ENCODE data around the gene ALKBH4.

ALKBH4 gene

DNA sequence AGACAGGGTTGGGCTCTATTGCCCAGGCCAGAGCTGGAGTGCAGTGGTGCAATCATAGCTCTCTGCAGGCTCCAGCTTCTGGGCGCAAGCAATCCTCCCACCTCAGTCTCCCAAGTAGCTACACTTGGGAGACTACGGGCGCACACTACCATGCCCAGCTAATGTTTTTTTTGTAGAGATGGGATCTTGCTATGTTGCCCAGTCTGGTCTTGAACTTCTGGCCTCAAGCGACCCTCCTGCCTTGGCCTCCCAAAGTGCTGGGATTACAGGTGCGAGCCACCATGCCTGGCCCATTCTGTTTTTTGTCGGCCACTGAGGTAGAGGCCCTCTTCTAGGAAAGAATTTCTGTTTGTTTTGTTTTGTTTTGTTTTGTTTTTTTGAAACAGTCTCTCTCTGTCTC lies 12.2 kb downstream of the ALKBH4 start:
- no peak for DNase-seq

DNA sequence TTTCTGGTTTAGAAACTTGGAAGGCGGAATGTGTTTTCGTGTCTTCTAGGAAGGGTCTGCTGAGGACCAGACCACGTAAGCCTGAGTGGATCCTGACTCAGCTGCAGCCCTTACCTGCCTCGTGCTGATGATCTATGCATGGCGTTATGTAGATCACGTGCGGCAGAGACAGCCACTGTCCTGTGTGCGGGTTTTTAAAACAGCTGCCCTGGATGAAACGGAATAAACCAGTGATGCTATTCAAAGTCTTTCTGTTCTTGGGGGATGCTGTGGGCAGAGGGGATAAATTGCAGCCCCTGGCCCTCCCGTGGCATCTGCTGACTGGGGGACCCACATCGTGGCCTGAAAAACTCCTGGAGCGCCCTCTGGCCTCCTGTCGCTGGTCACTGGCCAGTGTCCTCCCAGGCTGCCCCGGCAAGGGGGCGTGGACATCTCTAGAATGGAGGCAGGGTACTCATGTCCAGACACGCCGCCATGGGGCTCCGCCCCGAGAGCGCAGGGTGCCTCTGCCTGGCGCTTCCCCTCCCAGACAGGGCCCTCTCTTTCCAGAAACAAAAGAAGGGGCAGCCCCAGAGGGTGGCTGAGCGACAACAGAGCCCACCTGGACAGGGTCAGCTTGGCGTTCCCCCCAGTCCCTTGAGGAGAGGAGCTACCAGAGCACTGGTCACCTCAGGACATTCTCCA lies 13.2 kb downstream of the ALKBH4 start:
- no peak for DNase-seq

DNA sequence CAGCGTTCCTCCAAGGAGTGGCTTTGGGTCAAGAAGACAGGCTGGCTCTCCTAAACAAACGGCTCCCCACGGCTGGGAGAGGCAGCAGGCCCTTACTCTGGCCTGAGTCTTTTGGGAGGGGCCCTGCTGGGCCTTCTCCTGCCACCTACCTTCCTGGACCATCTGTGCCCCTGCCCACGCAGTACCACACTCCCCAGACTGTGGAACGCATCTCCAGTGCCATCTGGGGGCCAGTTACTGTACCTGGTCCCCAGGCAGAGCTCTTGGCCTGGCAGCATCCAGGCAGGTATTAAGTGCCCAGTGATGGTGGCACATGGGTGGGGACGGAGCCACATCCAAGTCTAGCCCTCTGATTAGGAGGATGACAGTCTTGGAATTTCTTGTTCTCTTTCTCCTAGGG lies 14.4 kb downstream of the ALKBH4 start:
- peak; percentile 47 to 69 for DNase-seq

DNA sequence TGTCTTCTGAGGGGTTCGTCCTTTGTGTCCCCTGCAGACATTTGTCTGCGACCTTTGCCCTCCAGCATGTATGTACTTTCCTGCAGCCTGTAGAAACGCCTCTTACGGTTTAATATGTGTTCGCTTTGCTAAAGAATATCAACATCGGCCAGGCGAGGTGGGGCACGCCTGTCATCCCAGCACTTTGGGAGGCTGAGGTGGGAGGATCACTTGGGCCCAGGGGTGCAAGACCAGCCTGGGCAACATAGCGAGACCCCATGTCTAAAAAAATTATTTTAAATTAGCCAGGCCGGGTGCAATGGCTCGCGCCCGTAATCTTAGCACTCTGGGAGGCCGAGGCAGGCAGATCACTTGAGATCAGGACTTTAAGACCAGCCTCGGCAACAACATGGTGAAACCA lies 15.5 kb downstream of the ALKBH4 start:
- no peak for DNase-seq

DNA sequence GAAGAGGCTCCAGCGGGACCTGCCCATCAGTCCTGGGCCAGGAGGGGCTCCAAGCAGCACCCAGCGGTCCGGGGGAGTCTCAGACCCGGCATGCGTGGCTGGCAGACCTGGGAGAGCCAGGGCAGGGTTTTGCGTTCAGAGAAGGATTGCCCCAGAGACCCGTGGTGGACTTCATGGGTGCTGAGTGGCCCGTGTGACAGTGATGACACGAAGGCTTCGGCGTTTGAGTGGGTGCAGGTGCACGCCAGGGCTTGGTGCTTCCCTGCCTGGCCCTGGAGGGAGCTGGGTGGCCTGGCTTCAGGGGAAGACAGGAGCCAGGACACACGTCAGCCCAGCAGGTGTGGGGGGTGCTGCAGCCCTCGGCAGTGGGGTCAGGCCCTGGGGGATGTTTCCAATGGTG lies 17.4 kb downstream of the ALKBH4 start:
- no peak for DNase-seq

DNA sequence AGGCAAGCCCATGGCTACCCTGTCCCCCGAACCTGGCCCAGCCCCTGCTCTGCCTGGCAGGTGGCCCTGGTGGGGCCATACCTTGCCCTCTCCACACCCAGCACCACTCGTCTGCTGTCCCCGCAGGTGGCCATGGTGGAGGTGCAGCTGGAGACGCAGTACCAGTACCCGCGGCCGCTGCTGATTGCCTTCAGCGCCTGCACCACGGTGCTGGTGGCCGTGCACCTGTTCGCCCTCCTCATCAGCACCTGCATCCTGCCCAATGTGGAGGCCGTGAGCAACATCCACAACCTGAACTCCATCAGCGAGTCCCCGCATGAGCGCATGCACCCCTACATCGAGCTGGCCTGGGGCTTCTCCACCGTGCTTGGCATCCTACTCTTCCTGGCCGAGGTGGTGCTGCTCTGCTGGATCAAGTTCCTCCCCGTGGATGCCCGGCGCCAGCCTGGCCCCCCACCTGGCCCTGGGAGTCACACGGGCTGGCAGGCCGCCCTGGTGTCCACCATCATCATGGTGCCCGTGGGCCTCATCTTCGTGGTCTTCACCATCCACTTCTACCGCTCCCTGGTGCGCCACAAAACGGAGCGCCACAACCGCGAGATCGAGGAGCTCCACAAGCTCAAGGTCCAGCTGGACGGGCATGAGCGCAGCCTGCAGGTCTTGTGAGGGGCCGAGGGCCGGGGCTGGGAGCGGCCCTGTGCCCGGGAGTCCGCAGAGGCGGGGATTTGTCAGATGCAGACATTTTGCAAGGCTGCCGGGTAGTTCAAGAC lies 18.1 kb downstream of the ALKBH4 start:
- no peak for DNase-seq

DNA sequence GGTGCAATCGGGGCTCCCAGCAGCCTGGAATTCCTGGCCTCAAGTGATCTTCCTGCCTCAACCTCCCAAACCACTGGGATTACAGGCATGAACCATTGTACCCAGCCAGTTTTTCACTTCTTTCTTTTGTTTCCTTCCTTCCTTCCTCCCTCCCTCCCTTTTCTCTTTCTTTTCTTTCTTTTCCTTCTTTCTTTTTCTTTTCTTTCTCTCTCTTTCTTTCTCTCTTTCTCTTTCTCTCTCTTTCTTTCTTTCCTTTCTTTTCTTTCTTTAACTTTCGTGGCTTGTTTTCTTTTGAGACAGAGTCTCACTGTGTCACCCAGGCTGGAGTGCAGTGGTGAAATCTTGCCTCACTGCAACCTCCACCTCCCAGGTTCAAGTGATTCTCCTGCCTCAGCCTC lies 19.0 kb downstream of the ALKBH4 start:
- DNase-seq: no peak

DNA sequence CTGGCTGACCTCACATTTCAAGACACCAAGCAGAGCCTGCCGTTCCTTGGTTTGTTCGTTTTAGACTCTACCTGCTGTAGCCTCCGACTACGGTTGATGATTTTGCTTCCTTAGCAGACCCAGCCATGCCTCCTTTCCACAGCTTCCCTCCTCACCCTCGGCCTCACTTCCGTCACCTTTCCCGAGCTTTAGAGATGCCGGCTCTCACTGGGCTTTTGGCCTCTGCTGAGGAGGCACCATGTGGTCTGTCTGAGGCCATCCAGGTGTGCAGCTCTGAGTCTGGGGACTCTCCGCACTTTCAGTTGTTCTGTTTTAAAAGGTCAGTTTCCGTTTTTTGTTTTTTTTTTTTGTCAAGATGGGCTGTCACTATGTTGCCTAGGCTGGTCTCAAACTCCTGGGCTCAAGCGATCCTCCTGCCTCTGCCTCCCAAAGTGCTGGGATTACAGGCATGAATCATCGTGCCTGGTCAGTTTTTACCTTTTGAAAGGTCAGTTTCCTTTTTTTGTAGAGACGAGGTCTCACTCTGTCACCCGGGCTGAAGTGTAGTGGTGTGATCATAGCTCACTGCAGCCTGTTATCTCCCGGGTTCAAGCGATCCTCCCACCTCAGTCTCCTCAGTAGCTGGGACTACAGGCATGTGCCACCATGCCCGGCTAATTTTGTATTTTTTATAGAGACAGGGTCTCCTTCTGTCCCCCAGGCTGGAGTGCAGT lies 19.5 kb downstream of the ALKBH4 start:
- DNase-seq: no peak

DNA sequence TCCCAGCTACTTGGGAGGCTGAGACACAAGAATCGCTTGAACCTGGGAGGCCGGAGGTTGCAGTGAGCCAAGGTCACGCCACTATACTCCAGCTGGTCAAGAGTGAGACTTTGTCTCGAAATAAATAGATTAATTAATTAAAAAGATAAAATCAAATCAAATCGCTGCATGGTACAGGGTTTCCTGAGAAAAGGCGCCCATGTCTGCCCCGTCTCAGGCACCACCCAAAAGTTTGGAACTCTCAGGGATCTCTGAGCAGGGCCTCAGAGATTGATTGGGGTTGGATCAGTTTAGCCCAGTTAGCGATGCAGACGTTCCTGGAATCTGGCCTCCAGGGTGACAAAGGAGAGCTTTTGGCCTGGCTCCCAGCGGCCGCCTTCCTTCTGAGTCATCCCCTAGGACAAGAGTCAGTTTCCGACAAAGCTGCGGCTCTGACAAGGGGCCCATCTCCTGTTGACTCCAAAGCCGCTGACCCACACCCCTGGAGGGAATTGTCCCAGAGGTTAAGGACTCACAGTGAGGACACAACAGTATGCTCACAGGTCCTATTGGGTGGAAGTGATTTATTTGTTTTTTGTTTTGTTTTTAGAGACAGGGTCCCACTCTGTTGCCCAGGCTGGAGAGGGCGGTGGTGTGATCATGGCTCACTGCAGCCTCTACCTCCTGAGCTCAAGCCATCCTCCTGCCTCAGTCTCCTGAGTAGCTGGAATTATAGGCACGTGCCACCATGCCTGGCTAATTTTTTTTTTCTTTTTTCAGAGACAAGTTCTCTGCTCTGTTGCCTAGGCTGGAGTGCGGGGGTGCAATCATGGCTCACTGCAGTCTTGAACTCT lies 24.5 kb downstream of the ALKBH4 start:
- no peak for DNase-seq

DNA sequence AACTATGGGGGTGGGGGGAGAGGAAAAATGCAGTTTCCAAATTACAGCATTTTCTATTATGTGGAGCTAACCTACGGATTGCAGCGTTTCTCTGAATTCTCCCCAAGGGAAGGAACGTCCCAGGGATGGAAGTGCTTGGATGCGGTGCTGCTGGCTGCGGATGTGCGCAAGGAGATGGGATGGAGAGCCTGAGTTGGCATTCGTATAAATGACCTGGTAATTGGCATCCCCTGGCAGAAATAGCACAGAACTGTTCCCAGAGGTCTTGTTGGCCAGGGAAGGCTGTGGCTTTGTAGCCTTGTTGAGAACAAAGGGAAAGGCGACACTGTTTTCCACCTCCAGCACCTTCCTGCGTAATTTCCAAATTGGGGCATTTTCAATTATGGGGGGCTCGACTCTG lies 28.5 kb downstream of the ALKBH4 start:
- peak in 1 of 2 experiments; percentile 68 for DNase-seq

DNA sequence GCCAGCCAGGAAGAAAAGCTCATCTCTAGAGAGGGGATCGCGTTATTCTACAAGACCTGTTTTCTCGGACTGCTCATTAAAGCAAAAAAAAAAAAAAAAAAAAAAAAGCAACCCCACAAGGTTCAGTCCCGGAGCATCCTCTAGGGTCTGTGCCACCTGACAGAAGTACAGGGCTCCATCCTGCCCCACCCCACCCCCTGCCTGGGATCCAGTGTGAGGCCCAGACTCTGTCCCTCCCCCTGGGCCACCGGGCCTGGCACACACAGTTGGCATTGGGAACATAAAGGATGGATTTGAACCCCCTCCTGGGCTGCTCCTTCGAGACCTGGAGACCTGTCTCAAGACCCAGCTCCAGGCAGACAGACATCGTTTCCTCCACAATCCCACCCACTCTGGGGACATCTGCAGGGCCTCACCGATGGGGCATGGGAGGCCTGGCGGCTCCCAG lies 30.6 kb downstream of the ALKBH4 start:
- DNase-seq: no peak

DNA sequence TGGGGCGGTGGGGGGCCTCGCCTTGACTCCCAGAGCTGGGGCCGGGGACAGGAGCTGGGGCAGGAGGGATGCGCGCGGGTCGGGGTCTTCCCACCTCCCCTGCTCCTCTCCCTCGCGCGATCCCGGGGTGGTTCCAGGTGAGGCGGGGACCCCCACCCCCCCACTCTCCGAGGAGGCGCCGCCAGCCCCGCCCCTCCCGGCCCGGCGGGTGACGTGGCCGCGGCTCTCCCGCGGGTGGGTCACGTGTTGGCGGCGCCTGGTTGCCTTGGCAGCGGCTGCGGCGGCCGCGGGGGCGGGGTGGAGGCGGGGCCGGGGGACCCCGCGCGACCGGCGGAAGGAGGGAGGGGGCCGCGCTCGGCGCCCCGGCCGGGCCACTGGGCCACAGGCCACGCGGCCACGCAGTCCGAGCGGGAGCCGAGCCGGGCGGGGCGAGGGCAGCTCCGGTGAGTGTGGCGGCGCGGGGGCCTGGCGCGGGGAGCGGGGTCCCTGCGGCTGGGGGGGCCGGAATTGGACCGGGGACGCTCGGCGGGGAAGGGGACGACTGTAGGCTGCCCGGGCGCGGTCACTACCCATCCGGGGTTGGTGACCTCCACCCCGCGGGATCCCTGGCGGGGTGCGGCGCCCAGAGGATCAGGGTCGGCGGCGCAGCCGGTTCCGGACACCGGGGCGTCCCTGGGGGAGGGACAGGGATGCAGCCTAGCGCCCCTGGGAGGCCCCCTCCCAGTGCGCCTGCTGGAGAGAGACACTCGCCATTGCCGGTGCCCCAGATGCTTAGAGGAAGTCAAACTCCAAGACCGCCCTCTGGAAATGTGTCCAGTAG lies 31.2 kb downstream of the ALKBH4 start, which contains the start of gene ORAI2:
ORAI2 (plus strand) TSS at position 357 of the 820 bp plus-strand sequence. CDS start 5,382 bp downstream, outside the sequence.
- DNase-seq: no peak

DNA sequence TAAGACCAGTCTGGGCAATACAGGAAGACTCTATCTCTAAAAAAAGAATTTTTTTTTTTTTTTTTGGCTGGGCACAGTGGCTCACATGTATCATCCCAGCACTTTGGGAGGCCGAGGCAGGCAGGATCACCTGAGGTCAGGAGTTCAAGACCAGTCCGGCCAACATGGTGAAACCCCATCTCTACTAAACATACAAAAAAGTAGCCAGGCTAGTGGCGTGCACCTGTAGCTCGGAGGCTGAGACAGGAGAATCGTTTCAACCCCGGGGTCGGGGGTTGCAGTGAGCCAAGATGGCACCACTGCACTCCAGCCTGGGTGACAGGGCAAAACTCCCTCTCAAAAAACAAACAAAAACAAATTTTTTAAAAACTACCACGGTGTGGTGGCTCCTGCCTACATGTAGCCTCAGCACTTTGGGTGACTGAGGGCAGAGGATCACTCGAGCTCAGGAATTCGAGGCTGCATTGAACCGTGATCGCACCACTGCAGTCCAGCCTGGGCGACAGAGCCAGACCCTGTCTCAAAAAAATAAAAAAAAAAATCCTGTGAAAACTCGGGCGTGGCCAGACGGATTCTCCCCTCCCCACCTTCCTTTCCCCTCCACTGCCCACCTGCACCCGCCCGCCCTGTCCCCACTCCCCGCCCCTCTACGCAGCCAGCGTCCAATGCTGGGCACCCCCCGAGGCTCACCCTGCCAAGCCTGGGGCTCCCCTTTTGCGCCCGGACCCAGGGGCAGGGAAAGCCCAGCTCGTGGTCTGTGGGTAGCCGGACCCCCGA lies 32.0 kb downstream of the ALKBH4 start:
- DNase-seq: no peak

DNA sequence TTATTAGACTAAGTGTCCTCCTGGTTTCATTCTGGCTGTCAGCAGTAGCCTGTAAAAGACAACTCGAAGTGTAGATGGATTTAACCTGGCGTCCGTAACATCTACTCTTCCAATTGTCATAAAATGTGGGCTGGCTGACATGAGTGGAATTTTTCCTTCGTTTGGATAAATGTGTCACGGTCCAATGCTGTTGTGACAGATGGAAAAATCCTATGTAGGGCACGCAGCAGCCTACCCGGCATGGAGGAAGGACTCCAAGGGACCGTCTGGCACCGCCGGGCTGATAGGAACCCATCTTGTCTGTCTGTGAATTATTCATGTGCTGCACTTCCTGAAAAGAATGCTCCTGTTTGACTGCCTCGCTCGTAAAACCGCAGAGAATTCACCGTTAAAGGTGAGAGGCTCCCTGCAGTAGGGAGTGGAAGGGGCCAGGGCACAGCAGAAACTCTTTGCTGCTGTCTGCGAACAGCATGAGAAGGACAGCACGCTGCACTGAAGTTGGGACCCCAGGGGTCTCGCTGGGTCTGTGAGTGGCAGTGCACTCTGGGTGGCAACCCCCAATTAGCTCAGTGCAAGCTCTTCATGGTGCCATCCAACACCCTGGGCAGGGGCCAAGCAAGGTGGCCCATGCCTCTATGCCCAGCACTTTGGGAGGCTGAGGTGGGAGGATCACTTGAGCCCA lies 32.9 kb downstream of the ALKBH4 start:
- peak; percentile 95 to 98 for DNase-seq

DNA sequence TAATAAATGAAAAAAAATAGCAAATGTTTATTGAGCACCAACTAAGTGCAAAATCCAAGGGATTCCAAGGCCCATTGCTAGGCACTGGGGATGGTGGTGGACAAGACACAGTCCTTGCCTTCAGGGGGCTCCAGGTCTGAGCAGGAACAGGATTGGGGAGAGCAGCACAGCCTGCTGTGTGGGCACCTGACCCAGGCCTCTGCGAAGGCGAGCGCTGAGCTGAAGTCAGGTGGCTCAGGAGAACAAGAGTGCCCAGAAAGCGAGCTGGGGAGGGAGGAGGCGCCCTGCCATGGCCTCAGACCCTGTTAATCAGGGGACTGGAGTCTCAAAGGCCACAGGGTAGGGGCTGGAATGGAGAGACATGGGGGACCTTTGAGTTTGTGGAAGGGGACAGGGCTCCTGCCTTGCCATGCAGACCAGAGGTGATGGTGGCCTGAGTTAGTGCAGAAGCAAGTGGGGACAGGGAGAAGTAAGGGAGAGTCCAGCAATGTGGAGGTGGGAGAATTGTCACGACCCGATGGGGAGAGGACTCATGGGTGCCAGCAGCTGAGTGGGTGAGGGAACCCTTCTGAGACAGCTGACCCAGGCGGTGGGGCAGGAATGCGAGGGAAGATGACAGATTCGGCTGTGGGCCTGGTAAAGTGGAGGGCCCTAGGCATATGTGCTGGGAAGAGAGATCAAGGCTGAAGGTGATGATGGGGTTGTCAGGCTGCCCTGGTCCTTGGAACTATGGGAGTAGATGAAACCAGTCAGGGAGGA lies 35.3 kb downstream of the ALKBH4 start:
- DNase-seq: no peak

DNA sequence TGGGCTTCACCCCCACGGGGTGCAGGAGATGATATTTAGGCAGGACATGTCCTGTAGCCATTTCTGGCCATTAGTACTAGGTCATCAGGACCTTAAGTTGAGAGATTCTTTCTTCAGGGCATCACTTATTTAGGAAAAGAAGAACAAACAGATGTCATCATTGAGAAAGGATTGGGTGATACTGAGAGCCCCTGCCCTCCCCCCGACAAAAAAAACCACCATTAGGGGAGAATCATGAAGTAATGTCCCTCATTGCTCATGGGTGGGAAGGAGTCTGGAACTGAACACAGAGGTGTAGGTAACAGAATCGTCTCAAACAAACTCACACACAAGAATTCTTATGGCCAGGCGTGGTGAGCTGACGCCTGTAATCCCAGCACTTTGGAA lies 37.7 kb downstream of the ALKBH4 start:
- no peak for DNase-seq

DNA sequence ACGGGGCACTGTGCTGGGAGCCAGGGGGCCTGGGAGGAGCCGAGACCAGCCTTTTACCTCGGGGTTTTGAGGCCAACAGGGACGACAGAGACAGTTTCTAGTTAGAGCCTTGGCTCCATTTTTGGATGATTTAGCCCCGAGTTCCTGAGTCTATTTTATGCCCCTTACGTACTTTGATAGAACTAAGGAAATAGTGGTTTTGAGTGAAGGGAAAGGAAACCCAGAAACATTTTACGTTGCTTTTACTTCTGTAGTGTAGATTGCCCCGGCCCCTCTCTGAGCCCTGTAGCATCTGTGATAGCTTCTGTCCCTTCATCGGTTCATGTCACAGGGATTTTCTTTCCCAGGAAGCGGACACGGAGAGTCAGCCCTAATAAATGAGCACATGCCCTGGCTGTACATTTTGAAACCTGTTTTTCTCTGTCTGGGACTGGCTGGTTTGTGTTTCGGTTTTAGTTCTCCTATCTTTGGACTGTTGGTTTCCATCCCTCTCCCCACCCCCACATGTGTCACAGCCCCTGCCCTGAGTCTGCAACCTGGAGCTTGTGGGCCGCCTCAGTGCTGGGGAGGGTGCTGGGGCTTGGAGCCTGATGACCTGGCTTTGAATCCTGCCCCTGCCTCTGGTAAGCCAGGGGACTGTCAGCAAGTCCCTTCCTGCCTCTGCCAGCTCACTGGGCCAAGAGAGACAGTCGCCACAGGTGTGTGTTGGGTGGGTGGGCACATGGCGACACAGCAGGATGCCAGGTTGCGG lies 38.2 kb downstream of the ALKBH4 start:
- no peak for DNase-seq

DNA sequence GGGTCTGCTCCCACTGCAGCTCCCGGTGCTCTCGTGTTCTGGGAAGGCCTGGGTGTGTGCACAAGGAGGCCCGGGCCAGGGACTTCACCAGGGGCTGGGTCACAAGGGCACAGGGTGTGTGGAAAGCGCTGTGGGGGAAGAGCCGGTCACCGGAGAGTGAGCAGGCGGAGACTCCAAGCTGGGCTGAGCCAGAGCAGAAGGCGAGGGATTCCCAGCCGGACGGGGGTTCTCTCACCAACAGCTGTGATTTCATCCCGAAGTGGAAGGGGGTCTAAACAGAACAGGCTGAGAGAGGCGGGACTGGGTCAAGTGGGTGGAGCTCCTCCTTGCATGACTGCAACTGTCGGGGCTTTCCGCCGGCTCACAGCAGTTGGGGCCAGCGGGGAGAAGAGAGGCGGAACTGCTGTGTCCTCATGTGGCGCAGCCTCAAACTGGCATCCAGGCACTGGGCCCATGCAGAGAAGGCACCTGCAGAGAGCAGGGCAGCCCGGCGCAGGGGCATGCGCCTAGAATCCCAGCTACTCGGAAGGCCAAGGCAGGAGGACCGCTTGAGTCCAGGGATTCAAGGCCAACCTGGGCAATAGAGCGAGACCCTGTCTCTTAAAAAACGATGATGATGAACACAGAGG lies 38.9 kb downstream of the ALKBH4 start:
- DNase-seq: peak in 1 of 2 experiments; percentile 49

Data from cerebellar nuclear complex (tissue), 1 donor.